GM12873 (cell line): ENCODE results near the gene RARS2.
A peak's percentile ranks its signal among the peaks of the same experiment; 100 is the strongest.

Experiments
- CTCF ChIP-seq: IDR thresholded peaks from 2 replicates; pipeline ENCODE4 v1.5.1; 2012; ENCODE audit warnings: low read depth, mild to moderate bottlenecking, moderate library complexity, low read length, control low read depth; ENCODE audit not compliant: insufficient read depth; ENCODE audit errors: missing control alignments

Gene RARS2

GRCh38 chr6:87473419-87473903, 116.3 kb downstream of the RARS2 start:
- TF ChIP-seq CTCF = peak; percentile 4

GRCh38 chr6:87472525-87473418, 117.0 kb downstream of the RARS2 start, which contains the start of gene SLC35A1:
Gene SLC35A1 (plus strand): TSS chr6:87472974. CDS start chr6:87473004, 30 bp downstream.
- TF ChIP-seq CTCF = no peak

DNA sequence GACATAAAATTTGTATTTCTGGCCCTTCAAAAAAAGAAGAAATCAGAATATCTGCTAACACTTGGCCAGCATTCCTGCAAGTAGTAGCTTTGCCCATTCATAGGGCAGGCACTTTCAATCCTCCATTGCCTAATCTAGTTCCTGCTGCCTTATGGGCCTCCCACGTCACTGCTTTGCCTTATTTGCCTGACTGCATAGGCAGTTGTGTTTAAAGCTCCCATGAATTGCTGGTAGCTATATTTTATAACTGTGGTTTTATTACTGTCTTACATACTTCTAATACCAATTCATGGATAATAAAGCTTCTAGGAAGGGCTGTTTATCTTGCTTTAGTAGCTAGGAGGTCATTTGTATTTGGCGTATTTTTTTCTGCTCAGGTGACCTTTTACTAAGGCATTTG, 124.7 kb downstream of the RARS2 start:
- TF ChIP-seq CTCF = no peak
